HCT116 (cell line): ENCODE measurements around the gene S100A7. TPM values are rescaled to one million over a fixed set of nuclear protein-coding genes. Genes with fewer than 3 reads are reported as not detected.

Experiments used
- ATAC-seq: fragments of 200-7000 bp; cut with Tn5 transposase; 2 replicates; pipeline ENCODE4 v1.9.1; 2020; ENCODE audit warnings: mild to moderate bottlenecking, moderate library complexity
- BruUV-seq: library from RNA; stranded (reverse); fragments of 400-500 nt; replicated peaks from 2 replicates; lab custom pipeline; 2021; lab: Mats Ljungman, UMichigan
- CTCF ChIA-PET: fragments of 300-600 bp; sonication (Branson Sonifier 250); formaldehyde crosslinking; loops from one replicate; lab custom pipeline; 2021; ENCODE audit warnings: antibody characterized with exemption; lab: Charles Lee
- POLR2A ChIA-PET: fragments of 300-600, 350-600 bp; sonication (Branson Sonifier 250); formaldehyde crosslinking; loops from one replicate; lab custom pipeline; 2021; ENCODE audit warnings: antibody characterized with exemption; lab: Charles Lee
- RAD21 ChIA-PET, 2 experiments: fragments of 300-600 bp; sonication (Branson Sonifier 250); formaldehyde crosslinking; loops; one replicate each; lab custom pipeline; 2023; ENCODE audit warnings: low total read pairs in 2 of 2; ENCODE audit not compliant: uncharacterized antibody in 2 of 2, unreplicated experiment in 2 of 2, low non-redundant PET in 1 of 2; lab: Charles Lee
- DNase-seq: peaks from one replicate; pipeline ENCODE4 v3.0.0-alpha.2; 2010; ENCODE audit warnings: low read depth, low spot score
- H2AFZ ChIP-seq: fragments of 200-600 bp; shearing (Covaris generic), sonication (generic); 2 replicates; pipeline ENCODE4 v1.6.1; 2017; ENCODE audit warnings: low read depth, mixed run types, mixed read lengths, antibody characterized with exemption, low read length; ENCODE audit not compliant: poor library complexity, severe bottlenecking
- H3K27ac ChIP-seq: 2 replicates; pipeline ENCODE4 v1.5.1; 2012; ENCODE audit warnings: low read depth, low read length
- H3K27me3 ChIP-seq: fragments of 200-600 bp; sonication (generic); 2 replicates; pipeline ENCODE4 v1.6.1; 2016; ENCODE audit warnings: mixed run types, low read length, mixed read lengths; ENCODE audit not compliant: insufficient read depth
- H3K36me3 ChIP-seq, 2 experiments: fragments of 200-500 bp in 1 of 2; fragments of 200-600 bp in 1 of 2; sonication (Bioruptor generic) in 1 of 2; sonication (generic) in 1 of 2; 2 replicates each; pipeline versions ENCODE4 v1.5.1 to v1.6.1; 2014 to 2016; ENCODE audit warnings: low read length in 2 of 2, inconsistent platforms in 1 of 2, mixed read lengths in 1 of 2, mixed run types in 1 of 2; ENCODE audit not compliant: insufficient read depth in 2 of 2, control insufficient read depth in 1 of 2
- H3K4me1 ChIP-seq, 2 experiments: fragments of 200-600 bp in 1 of 2; sonication (generic) in 1 of 2; 2 replicates each; pipeline versions ENCODE4 v1.5.1 to v1.6.1; 2012 to 2017; ENCODE audit warnings: low read length in 2 of 2, inconsistent platforms in 1 of 2, mild to moderate bottlenecking in 1 of 2, mixed read lengths in 1 of 2, mixed run types in 1 of 2, moderate library complexity in 1 of 2; ENCODE audit not compliant: insufficient read depth in 2 of 2, control insufficient read depth in 1 of 2
- H3K4me2 ChIP-seq: fragments of 200-600 bp; sonication (generic); 2 replicates; pipeline ENCODE4 v1.6.1; 2017; ENCODE audit warnings: mixed run types, low read length, mixed read lengths
- H3K4me3 ChIP-seq, 2 experiments: fragments of 200-600 bp in 1 of 2; sonication (generic) in 1 of 2; replicated peaks in 1 of 2; 2 replicates each; pipeline ENCODE4 v1.5.1; 2011 to 2016; ENCODE audit warnings: low read length in 2 of 2, control low read depth in 1 of 2, low read depth in 1 of 2, mild to moderate bottlenecking in 1 of 2, mixed read lengths in 1 of 2, mixed run types in 1 of 2
- H3K79me2 ChIP-seq: fragments of 200-600 bp; sonication (generic); 2 replicates; pipeline ENCODE4 v1.6.1; 2017; ENCODE audit warnings: mild to moderate bottlenecking, mixed run types, low read length, moderate library complexity, mixed read lengths; ENCODE audit not compliant: insufficient read depth
- H3K9ac ChIP-seq: fragments of 200-600 bp; sonication (generic); 2 replicates; pipeline ENCODE4 v1.6.1; 2016; ENCODE audit warnings: low read length, mixed read lengths
- H3K9me2 ChIP-seq: fragments of 200-600 bp; sonication (generic), shearing (Covaris generic); 2 replicates; pipeline ENCODE4 v1.6.1; 2017; ENCODE audit warnings: mixed run types, mild to moderate bottlenecking, moderate library complexity; ENCODE audit not compliant: insufficient read depth
- H3K9me3 ChIP-seq, 2 experiments: fragments of 200-500 bp in 1 of 2; fragments of 200-600 bp in 1 of 2; sonication (Bioruptor generic) in 1 of 2; sonication (generic) in 1 of 2; 2 replicates each; pipeline ENCODE4 v1.6.1; 2014 to 2017; ENCODE audit warnings: low read length in 2 of 2, mixed read lengths in 2 of 2, inconsistent platforms in 1 of 2, low read depth in 1 of 2, mild to moderate bottlenecking in 1 of 2, mixed run types in 1 of 2, moderate library complexity in 1 of 2; ENCODE audit not compliant: control insufficient read depth in 1 of 2, insufficient read depth in 1 of 2
- H4K20me1 ChIP-seq: fragments of 200-600 bp; sonication (generic), shearing (Covaris generic); 2 replicates; pipeline ENCODE4 v1.6.1; 2017; ENCODE audit warnings: mixed run types, mild to moderate bottlenecking, moderate library complexity; ENCODE audit not compliant: insufficient read depth
- CBX3 ChIP-seq: IDR thresholded peaks from 2 replicates; pipeline ENCODE4 v1.6.1; 2012; ENCODE audit warnings: low read depth
- CEBPB ChIP-seq: IDR thresholded peaks from 2 replicates; pipeline ENCODE4 v1.6.1; 2012; ENCODE audit warnings: low read depth
- EGR1 ChIP-seq: IDR thresholded peaks from 2 replicates; pipeline ENCODE4 v1.6.1; 2012; ENCODE audit warnings: low read depth
- ELF1 ChIP-seq: IDR thresholded peaks from 2 replicates; pipeline ENCODE4 v1.6.1; 2012; ENCODE audit warnings: low read depth, borderline replicate concordance
- EZH2 ChIP-seq: fragments of 200-600 bp; sonication (generic); IDR thresholded peaks from 2 replicates; pipeline ENCODE4 v1.6.1; 2017; ENCODE audit warnings: antibody characterized with exemption, mixed run types
- EZH2phosphoT487 ChIP-seq: fragments of 200-600 bp; IDR thresholded peaks from 2 replicates; pipeline ENCODE4 v1.6.1; 2018; ENCODE audit warnings: antibody characterized with exemption, borderline replicate concordance
- FOSL1 ChIP-seq: IDR thresholded peaks from 2 replicates; pipeline ENCODE4 v1.6.1; 2012; ENCODE audit warnings: low read depth
- JUND ChIP-seq: IDR thresholded peaks from 2 replicates; pipeline ENCODE4 v1.6.1; 2012
- POLR2A ChIP-seq: IDR thresholded peaks from 2 replicates; pipeline ENCODE4 v1.7.0; 2011; ENCODE audit warnings: borderline replicate concordance; ENCODE audit not compliant: insufficient read depth, insufficient read length; ENCODE audit errors: extremely low read depth
- POLR2AphosphoS5 ChIP-seq: IDR thresholded peaks from 2 replicates; pipeline ENCODE4 v1.6.1; 2011; ENCODE audit warnings: mild to moderate bottlenecking, low read depth, low read length, moderate library complexity
- RAD21 ChIP-seq: IDR thresholded peaks from 2 replicates; pipeline ENCODE4 v1.6.1; 2012; ENCODE audit warnings: low read depth, mild to moderate bottlenecking
- SIN3A ChIP-seq: IDR thresholded peaks from 2 replicates; pipeline ENCODE4 v1.6.1; 2012; ENCODE audit warnings: low read depth
- SP1 ChIP-seq: IDR thresholded peaks from 2 replicates; pipeline ENCODE4 v1.6.1; 2012; ENCODE audit warnings: low read depth
- SRF ChIP-seq: IDR thresholded peaks from 2 replicates; pipeline ENCODE4 v1.6.1; 2012; ENCODE audit warnings: low read depth
- TCF7L2 ChIP-seq: IDR thresholded peaks from 2 replicates; pipeline ENCODE4 v1.7.0; 2011; ENCODE audit warnings: borderline replicate concordance, inconsistent platforms; ENCODE audit not compliant: insufficient read depth, insufficient read length; ENCODE audit errors: extremely low read depth
- YY1 ChIP-seq: IDR thresholded peaks from 2 replicates; pipeline ENCODE4 v1.6.1; 2011; ENCODE audit warnings: low read length, low read depth, moderate library complexity, mild to moderate bottlenecking; ENCODE audit not compliant: insufficient replicate concordance; ENCODE audit errors: extremely low read depth
- ZFX ChIP-seq: fragments of 450-650 bp; IDR thresholded peaks from 2 replicates; pipeline ENCODE4 v1.6.1; 2017
- intact Hi-C: fragments of 100-400 bp; cut with micrococcal nuclease; formaldehyde crosslinking; loops from 2 replicates; pipeline ENCODE4 v1.10.0; 2022
- total RNA-seq: library from RNA; stranded (reverse); gene quantifications from one replicate; pipeline ENCODE4 v1.2.1, GENCODE V29; 2021; ENCODE audit not compliant: unreplicated experiment
- TF ChIP-seq, protein P1 (sequence below): IDR thresholded peaks from 2 replicates; pipeline ENCODE4 v1.6.1; 2012
- TF ChIP-seq, protein P2 (sequence below): IDR thresholded peaks from 2 replicates; pipeline ENCODE4 v1.6.1; 2012; ENCODE audit warnings: low read depth
- TF ChIP-seq, protein P3 (sequence below): IDR thresholded peaks from 2 replicates; pipeline ENCODE4 v1.6.1; 2011; ENCODE audit warnings: mild to moderate bottlenecking, low read length, moderate library complexity; ENCODE audit not compliant: insufficient replicate concordance; ENCODE audit errors: extremely low read depth

The S100A7 gene
- total RNA-seq, 1 experiment from 2014 or later: not detected

DNA sequence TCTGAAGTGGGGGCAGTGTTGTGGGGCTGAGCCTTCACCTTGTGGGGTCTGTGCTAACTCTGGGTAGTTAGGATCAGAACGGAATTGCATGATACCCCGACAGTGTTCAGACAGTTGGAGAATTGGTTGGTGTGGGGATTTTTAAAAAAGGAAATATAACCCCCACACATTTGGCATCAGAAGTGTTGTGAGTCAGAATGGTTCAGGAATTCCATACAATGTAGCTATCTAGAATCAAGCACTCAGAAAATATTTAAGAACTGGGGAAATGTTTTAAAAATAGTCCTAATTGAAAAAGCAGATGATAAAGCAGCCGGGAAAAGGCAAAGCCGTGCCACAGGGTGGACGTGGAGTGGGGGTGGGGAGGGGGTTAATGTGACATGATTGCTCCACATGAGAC is 6.5 kb upstream of the S100A7 start:
- no peak overlapping the region for H3K9ac ChIP-seq
- H2AFZ ChIP-seq: no peak overlapping the region
- H3K36me3 ChIP-seq: no peaks in the 10 kb centered on the region
- H3K9me3 ChIP-seq: peaks cover 0 to 3% of the 10 kb centered on the region in 2 experiments; a peak in 2 of 4 replicates
- peaks cover 0 to 3% of the 10 kb centered on the region in 2 experiments; a peak in 1 of 4 replicates for H3K4me1 ChIP-seq
- BruUV-seq: no TSS peak
- no peaks in the 10 kb centered on the region for H4K20me1 ChIP-seq
- no peaks in the 10 kb centered on the region for H3K9me2 ChIP-seq
- no peak overlapping the region for H3K4me3 ChIP-seq
- H3K4me2 ChIP-seq: no peak overlapping the region
- TF ChIP-seq YY1 (no peak), EZH2 (no peak), EGR1 (no peak), CBX3 (no peak), EZH2phosphoT487 (no peak), POLR2A (no peak), SRF (no peak), POLR2AphosphoS5 (no peak), CEBPB (no peak), RAD21 (no peak), TCF7L2 (no peak), ZFX (no peak), JUND (no peak), SP1 (no peak), ELF1 (no peak), SIN3A (no peak), FOSL1 (no peak)
- TF ChIP-seq, protein P1, sequence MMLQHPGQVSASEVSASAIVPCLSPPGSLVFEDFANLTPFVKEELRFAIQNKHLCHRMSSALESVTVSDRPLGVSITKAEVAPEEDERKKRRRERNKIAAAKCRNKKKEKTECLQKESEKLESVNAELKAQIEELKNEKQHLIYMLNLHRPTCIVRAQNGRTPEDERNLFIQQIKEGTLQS: no peak
- TF ChIP-seq, protein P2, sequence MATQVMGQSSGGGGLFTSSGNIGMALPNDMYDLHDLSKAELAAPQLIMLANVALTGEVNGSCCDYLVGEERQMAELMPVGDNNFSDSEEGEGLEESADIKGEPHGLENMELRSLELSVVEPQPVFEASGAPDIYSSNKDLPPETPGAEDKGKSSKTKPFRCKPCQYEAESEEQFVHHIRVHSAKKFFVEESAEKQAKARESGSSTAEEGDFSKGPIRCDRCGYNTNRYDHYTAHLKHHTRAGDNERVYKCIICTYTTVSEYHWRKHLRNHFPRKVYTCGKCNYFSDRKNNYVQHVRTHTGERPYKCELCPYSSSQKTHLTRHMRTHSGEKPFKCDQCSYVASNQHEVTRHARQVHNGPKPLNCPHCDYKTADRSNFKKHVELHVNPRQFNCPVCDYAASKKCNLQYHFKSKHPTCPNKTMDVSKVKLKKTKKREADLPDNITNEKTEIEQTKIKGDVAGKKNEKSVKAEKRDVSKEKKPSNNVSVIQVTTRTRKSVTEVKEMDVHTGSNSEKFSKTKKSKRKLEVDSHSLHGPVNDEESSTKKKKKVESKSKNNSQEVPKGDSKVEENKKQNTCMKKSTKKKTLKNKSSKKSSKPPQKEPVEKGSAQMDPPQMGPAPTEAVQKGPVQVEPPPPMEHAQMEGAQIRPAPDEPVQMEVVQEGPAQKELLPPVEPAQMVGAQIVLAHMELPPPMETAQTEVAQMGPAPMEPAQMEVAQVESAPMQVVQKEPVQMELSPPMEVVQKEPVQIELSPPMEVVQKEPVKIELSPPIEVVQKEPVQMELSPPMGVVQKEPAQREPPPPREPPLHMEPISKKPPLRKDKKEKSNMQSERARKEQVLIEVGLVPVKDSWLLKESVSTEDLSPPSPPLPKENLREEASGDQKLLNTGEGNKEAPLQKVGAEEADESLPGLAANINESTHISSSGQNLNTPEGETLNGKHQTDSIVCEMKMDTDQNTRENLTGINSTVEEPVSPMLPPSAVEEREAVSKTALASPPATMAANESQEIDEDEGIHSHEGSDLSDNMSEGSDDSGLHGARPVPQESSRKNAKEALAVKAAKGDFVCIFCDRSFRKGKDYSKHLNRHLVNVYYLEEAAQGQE: no peak
- TF ChIP-seq, protein P3, sequence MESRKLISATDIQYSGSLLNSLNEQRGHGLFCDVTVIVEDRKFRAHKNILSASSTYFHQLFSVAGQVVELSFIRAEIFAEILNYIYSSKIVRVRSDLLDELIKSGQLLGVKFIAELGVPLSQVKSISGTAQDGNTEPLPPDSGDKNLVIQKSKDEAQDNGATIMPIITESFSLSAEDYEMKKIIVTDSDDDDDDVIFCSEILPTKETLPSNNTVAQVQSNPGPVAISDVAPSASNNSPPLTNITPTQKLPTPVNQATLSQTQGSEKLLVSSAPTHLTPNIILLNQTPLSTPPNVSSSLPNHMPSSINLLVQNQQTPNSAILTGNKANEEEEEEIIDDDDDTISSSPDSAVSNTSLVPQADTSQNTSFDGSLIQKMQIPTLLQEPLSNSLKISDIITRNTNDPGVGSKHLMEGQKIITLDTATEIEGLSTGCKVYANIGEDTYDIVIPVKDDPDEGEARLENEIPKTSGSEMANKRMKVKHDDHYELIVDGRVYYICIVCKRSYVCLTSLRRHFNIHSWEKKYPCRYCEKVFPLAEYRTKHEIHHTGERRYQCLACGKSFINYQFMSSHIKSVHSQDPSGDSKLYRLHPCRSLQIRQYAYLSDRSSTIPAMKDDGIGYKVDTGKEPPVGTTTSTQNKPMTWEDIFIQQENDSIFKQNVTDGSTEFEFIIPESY: no peak
- TF ChIP-seq, all 23 proteins: peak for 0
- no peak for ATAC-seq
- Histone ChIP-seq H3K79me2 (no peaks in the 10 kb centered on the region), H3K27me3 (peaks cover 22% of the 10 kb centered on the region), H3K27ac (no peak overlapping the region)
- DNase-seq: no peak
- ChIA-PET CTCF (interaction anchor here (1.8 kb wide), 1 partner anchor 28 kb away, joined by 5 read pairs; no protein-coding TSS in a partner anchor), POLR2A (no interaction called here), RAD21 (no interaction called here)
- intact Hi-C loops: no loop called here
